Spleen (tissue), 7 donors: ENCODE results near the gene ZNF10.

Experiments
- POLR2A ChIP-seq, 3 donors: fragments of 450-650 bp; IDR thresholded peaks; one replicate each; pipeline ENCODE4 v1.5.1; 2017; ENCODE audit warnings: antibody characterized with exemption in 3 of 3, mild to moderate bottlenecking in 1 of 3
- TF ChIP-seq, protein P1 (sequence below), 11 experiments: fragments of 200-600 bp in 7 of 11; fragments of 450-650 bp in 4 of 11; sonication (generic) in 4 of 11; IDR thresholded peaks in 8 of 11; conservative IDR thresholded peaks in 3 of 11; 1 replicate in 7 of 11; 2 replicates in 4 of 11; pipeline versions ENCODE4 v1.4.0 to v1.8.0; 2016 to 2021; ENCODE audit warnings: antibody characterized with exemption in 11 of 11, inconsistent platforms in 4 of 11, mild to moderate bottlenecking in 1 of 11
- donor health status: DM: no; HTN: no; CAD: no; lungs with moderate emphysema.
- donor health status: DM: no; HTN: no; CAD: no.
- donor health status: DM: no; HTN: no; CAD: no.

DNA sequence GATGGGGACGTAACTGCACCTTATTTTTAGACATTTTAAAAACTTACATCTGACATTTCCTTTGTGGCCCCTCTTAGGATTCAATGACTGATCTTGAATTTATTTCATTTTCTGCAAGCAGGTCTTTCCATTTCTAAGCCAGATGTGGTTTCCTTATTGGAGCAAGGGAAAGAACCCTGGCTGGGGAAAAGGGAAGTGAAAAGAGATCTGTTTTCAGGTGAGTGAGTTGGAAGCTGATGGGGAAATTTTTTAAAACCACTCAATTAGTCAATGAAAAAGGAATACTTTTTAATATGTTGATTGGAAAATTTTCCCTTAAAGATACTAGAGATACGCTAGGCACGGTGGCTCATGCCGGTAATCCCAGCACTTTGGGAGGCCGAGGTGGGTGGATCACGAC lies 47.1 kb upstream of the ZNF10 start:
- TF ChIP-seq, protein P1, sequence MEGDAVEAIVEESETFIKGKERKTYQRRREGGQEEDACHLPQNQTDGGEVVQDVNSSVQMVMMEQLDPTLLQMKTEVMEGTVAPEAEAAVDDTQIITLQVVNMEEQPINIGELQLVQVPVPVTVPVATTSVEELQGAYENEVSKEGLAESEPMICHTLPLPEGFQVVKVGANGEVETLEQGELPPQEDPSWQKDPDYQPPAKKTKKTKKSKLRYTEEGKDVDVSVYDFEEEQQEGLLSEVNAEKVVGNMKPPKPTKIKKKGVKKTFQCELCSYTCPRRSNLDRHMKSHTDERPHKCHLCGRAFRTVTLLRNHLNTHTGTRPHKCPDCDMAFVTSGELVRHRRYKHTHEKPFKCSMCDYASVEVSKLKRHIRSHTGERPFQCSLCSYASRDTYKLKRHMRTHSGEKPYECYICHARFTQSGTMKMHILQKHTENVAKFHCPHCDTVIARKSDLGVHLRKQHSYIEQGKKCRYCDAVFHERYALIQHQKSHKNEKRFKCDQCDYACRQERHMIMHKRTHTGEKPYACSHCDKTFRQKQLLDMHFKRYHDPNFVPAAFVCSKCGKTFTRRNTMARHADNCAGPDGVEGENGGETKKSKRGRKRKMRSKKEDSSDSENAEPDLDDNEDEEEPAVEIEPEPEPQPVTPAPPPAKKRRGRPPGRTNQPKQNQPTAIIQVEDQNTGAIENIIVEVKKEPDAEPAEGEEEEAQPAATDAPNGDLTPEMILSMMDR (IDR thresholded peaks at IDR 0.05 in 8 of 11, conservative IDR thresholded peaks at IDR 0.05 in 3 of 11) = no peak
- TF ChIP-seq POLR2A (IDR thresholded peaks at IDR 0.05) = no peak
